Measurements from ENCODE around the gene XYLT1.

Gene XYLT1

GRCh38 chr16:17453364-17454038 is 17.3 kb downstream of the XYLT1 start:
- Histone ChIP-seq H4K20me1 (ENCODE audit: insufficient read depth, low read length) (0 out of 2 replicates have a peak, but pooled peaks cover 4% of the 10 kb centered on the region), H3K9me3 (ENCODE audit: insufficient read depth, low read length) (no peaks in the 10 kb centered on the region), H3K79me2 (ENCODE audit: low read length) (no peaks in the 10 kb centered on the region), H3K9ac (ENCODE audit: low read length) (no peak overlapping the region), H3K36me3 (replicated peaks; ENCODE audit: low read depth, low read length) (no peaks in the 10 kb centered on the region), H3K27ac (ENCODE audit: low read length) (no peak overlapping the region), H3K4me3 (ENCODE audit: low read length) (no peak overlapping the region), H3K4me1 (ENCODE audit: low read length) (peaks cover 19% of the 10 kb centered on the region), H3K27me3 (ENCODE audit: low read depth, low read length) (no peaks in the 10 kb centered on the region), H3K4me2 (ENCODE audit: low read length) (no peak overlapping the region), H2AFZ (ENCODE audit: low read depth, low read length) (no peak overlapping the region)
- no peak for TF ChIP-seq CTCF (IDR thresholded peaks at IDR 0.05; ENCODE audit: low read depth, low read length)
- TF ChIP-seq EZH2phosphoT487 (IDR thresholded peaks at IDR 0.05; ENCODE audit: low read depth), result no peak

GRCh38 chr16:17452922-17453321 is 17.8 kb downstream of the XYLT1 start:
- H3K36me3 ChIP-seq (replicated peaks; ENCODE audit: low read depth, low read length), result no peaks in the 10 kb centered on the region
- no peak overlapping the region for H2AFZ ChIP-seq (ENCODE audit: low read depth, low read length)
- H3K27me3 ChIP-seq (ENCODE audit: low read depth, low read length), result no peaks in the 10 kb centered on the region
- H3K4me3 ChIP-seq (ENCODE audit: low read length), result no peak overlapping the region
- H3K9ac ChIP-seq (ENCODE audit: low read length), result no peak overlapping the region
- no peak overlapping the region for H3K4me2 ChIP-seq (ENCODE audit: low read length)
- H3K27ac ChIP-seq (ENCODE audit: low read length), result no peak overlapping the region
- peaks cover 19% of the 10 kb centered on the region for H3K4me1 ChIP-seq (ENCODE audit: low read length)
- no peaks in the 10 kb centered on the region for H3K9me3 ChIP-seq (ENCODE audit: insufficient read depth, low read length)
- TF ChIP-seq CTCF (IDR thresholded peaks at IDR 0.05; ENCODE audit: low read depth, low read length) (no peak), EZH2phosphoT487 (IDR thresholded peaks at IDR 0.05; ENCODE audit: low read depth) (no peak)
- no peaks in the 10 kb centered on the region for H3K79me2 ChIP-seq (ENCODE audit: low read length)
- H4K20me1 ChIP-seq (ENCODE audit: insufficient read depth, low read length), result 0 out of 2 replicates have a peak, but pooled peaks cover 4% of the 10 kb centered on the region

GRCh38 chr16:17451843-17452242 is 18.9 kb downstream of the XYLT1 start:
- Histone ChIP-seq H3K27ac (ENCODE audit: low read length) (no peak overlapping the region), H2AFZ (ENCODE audit: low read depth, low read length) (no peak overlapping the region), H4K20me1 (ENCODE audit: insufficient read depth, low read length) (0 out of 2 replicates have a peak, but pooled peaks cover 4% of the 10 kb centered on the region), H3K4me2 (ENCODE audit: low read length) (no peak overlapping the region), H3K9me3 (ENCODE audit: insufficient read depth, low read length) (no peaks in the 10 kb centered on the region), H3K79me2 (ENCODE audit: low read length) (no peaks in the 10 kb centered on the region), H3K36me3 (replicated peaks; ENCODE audit: low read depth, low read length) (no peaks in the 10 kb centered on the region), H3K9ac (ENCODE audit: low read length) (no peak overlapping the region), H3K4me1 (ENCODE audit: low read length) (peaks cover 19% of the 10 kb centered on the region), H3K27me3 (ENCODE audit: low read depth, low read length) (no peaks in the 10 kb centered on the region), H3K4me3 (ENCODE audit: low read length) (no peak overlapping the region)
- no peak for TF ChIP-seq EZH2phosphoT487 (IDR thresholded peaks at IDR 0.05; ENCODE audit: low read depth)

- Histone ChIP-seq H3K27ac (ENCODE audit: low read length) (no peak overlapping the region), H3K79me2 (ENCODE audit: low read length) (no peaks in the 10 kb centered on the region), H3K4me1 (ENCODE audit: low read length) (peaks cover 19% of the 10 kb centered on the region), H2AFZ (ENCODE audit: low read depth, low read length) (no peak overlapping the region), H3K9ac (ENCODE audit: low read length) (no peak overlapping the region), H4K20me1 (ENCODE audit: insufficient read depth, low read length) (0 out of 2 replicates have a peak, but pooled peaks cover 4% of the 10 kb centered on the region), H3K27me3 (ENCODE audit: low read depth, low read length) (no peaks in the 10 kb centered on the region), H3K4me2 (ENCODE audit: low read length) (no peak overlapping the region), H3K36me3 (replicated peaks; ENCODE audit: low read depth, low read length) (no peaks in the 10 kb centered on the region), H3K9me3 (ENCODE audit: insufficient read depth, low read length) (no peaks in the 10 kb centered on the region), H3K4me3 (ENCODE audit: low read length) (no peak overlapping the region)
- TF ChIP-seq EZH2phosphoT487 (IDR thresholded peaks at IDR 0.05; ENCODE audit: low read depth) (no peak), CTCF (IDR thresholded peaks at IDR 0.05; ENCODE audit: low read depth, low read length) (no peak)
Observed at GRCh38 chr16:17450291-17450690, 20.5 kb downstream of the XYLT1 start.

All from OCI-LY3 (cell line).